ENCODE measurements around the gene LCN15. TPM values are rescaled to one million over a fixed set of nuclear protein-coding genes. Genes with fewer than 3 reads are reported as not detected.

Gene LCN15
- total RNA-seq, 2 experiments from 2014 or later = not detected

- no peaks in the 10 kb centered on the region for H3K36me3 Mint-ChIP-seq (ENCODE audit: low read depth)
- H3K27me3 Mint-ChIP-seq = peaks cover 6% of the 10 kb centered on the region
- POLR2A ChIA-PET = no interaction called here
- H3K4me3 Mint-ChIP-seq = no peak overlapping the region
- peaks cover 5% of the 10 kb centered on the region for H3K4me1 Mint-ChIP-seq
- CTCF ChIA-PET = interaction anchor here (1.8 kb wide), 1 partner anchor 17 kb away, joined by 4 read pairs; no protein-coding TSS in a partner anchor
- no peaks in the 10 kb centered on the region for H3K9me3 Mint-ChIP-seq
- no peak for DNase-seq
- no peak overlapping the region for H3K27ac Mint-ChIP-seq
These were observed 18.2 kb downstream of the LCN15 start for GRCh38 chr9:136746155-136746490.

DNA sequence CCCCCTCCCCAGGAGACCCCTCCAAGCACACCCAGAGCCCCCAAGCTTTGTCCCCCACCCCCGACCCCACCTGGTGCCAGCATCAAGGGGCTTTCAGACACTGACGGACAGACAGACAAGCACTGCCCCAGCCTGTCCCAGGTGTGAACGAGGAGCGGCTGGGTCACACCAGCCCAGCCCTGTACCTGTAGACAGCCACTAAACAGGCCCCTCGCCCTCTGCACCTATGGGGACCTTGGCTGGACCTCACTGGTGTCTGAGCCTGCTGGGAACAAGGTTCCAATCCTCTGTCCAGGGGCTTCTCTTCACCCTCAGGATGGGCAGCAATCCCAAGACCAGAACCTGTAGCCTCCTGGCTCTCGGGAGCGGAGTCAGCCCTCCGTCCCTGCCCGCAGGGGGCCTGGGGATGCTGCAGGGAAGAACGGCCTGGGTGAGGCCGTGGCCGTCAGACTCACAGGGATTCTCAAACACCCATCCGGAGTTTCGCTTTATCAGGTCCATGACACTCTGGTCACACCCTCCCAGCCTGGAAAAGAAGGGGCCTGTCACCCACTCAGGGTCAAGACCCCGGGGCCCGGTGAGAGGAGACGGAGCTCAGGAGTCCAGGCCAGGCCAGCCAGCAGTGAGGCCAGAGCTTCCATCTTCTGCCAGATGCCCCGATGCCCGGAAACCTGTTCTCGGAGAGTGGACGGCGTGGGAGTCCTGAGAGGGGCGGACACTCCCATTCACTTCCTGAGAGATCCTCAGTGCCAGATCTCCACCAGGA, 18.7 kb downstream of the LCN15 start:
- Mint-ChIP-seq H3K9me3 (no peaks in the 10 kb centered on the region), H3K27ac (no peak overlapping the region), H3K4me3 (no peak overlapping the region), H3K4me1 (peaks cover 3% of the 10 kb centered on the region), H3K27me3 (peaks cover 4% of the 10 kb centered on the region), H3K36me3 (ENCODE audit: low read depth) (no peaks in the 10 kb centered on the region)
- CTCF ChIA-PET = interaction anchor here (1.8 to 2.3 kb wide), 2 partner anchors 16 to 17 kb away, joined by 4 to 10 read pairs; no protein-coding TSS in a partner anchor
- DNase-seq = no peak
- POLR2A ChIA-PET = no interaction called here

DNA sequence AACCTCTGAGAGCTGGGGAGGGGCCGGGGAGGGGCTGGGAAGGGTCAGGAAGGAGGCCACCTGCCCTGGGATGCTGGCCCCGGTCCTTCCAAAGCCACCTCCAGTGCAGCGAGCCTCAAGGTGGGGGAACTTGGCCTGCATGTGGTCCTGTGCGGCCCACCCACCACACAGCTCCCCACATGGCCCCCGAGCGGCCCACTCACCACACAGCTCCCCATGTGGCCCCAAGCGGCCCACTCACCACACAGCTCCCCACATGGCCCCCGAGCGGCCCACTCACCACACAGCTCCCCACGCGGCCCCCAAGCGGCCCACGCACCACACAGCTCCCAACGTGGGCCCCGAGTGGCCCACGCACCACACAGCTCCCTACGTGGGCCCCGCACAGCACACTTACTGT, 19.5 kb downstream of the LCN15 start:
- no peaks in the 10 kb centered on the region for H3K36me3 Mint-ChIP-seq (ENCODE audit: low read depth)
- H3K27me3 Mint-ChIP-seq = peaks cover 4% of the 10 kb centered on the region
- no peak for DNase-seq
- H3K9me3 Mint-ChIP-seq = no peaks in the 10 kb centered on the region
- H3K27ac Mint-ChIP-seq = no peak overlapping the region
- H3K4me1 Mint-ChIP-seq = no peaks in the 10 kb centered on the region
- no peak overlapping the region for H3K4me3 Mint-ChIP-seq
- CTCF ChIA-PET = interaction anchor here (0.6 to 2.3 kb wide), 2 partner anchors 15 to 32 kb away, joined by 5 to 10 read pairs; no protein-coding TSS in a partner anchor
- POLR2A ChIA-PET = no interaction called here

- ChIA-PET CTCF (interaction anchor here (0.9 to 2.3 kb wide), 3 partner anchors 14 to 76 kb away, joined by 3 to 10 read pairs (median 4); partner anchors contain the start of gene LCN8), POLR2A (no interaction called here)
- Mint-ChIP-seq H3K27ac (no peak overlapping the region), H3K9me3 (no peaks in the 10 kb centered on the region), H3K4me1 (no peaks in the 10 kb centered on the region), H3K4me3 (no peak overlapping the region), H3K27me3 (peaks cover 4% of the 10 kb centered on the region), H3K36me3 (ENCODE audit: low read depth) (no peaks in the 10 kb centered on the region)
- DNase-seq = no peak
These were observed 20.6 kb downstream of the LCN15 start for GRCh38 chr9:136743639-136744211.

GRCh38 chr9:136742591-136743391, 21.5 kb downstream of the LCN15 start, which contains the start of gene LCN10:
TSS of gene LCN10 (minus strand) at chr9:136742940. CDS start at chr9:136742903, 37 bp downstream.
- no peaks in the 10 kb centered on the region for H3K9me3 Mint-ChIP-seq
- H3K4me3 Mint-ChIP-seq = no peak within 1 kb of the TSS
- no peak for DNase-seq
- no peak within 1 kb of the TSS for H3K27ac Mint-ChIP-seq
- H3K27me3 Mint-ChIP-seq = peaks cover 4% of the 10 kb centered on the region
- CTCF ChIA-PET = interaction anchor here (0.9 to 1.9 kb wide), 3 partner anchors 14 to 77 kb away, joined by 3 to 11 read pairs (median 4); partner anchors contain the start of gene LCN8
- H3K36me3 Mint-ChIP-seq (ENCODE audit: low read depth) = no peaks in the 10 kb centered on the region
- no peaks in the 10 kb centered on the region for H3K4me1 Mint-ChIP-seq
- POLR2A ChIA-PET = no interaction called here

DNA sequence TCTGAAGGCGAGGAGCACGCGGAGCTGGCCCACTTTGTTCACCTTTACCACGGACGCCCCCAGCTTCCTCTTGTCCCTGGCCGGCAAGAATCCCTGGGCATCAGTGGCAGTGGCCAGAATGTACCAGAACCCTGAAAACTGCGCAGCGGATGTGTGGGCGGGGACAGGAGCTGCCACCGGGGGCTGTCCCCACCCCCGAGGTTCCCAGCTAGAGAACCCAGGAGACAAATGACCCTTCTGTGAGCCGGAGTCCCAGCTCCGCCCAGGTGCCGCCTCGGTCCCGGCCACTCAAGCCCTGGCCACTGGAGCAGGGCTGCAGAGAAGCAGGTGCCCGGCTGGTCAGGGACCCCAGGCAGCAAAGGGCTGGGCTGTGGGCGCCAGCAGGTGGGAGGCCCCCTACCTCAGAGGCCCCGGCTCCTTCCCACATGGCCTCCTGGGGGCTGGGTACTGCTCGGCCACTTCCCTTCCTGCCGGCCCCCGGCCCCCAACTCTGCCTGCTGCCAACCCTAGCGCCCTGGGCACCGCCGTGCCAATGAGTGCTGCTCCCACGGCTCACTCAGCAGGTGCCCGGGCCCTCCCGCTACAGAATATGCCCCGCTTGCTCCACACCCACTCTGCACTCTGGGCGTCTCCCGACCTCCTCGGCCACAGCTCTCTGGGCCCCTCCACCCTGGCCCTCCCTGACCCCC, 22.3 kb downstream of the LCN15 start:
- no peak overlapping the region for H3K4me3 Mint-ChIP-seq
- H3K27ac Mint-ChIP-seq = no peak overlapping the region
- no peak for DNase-seq
- no peaks in the 10 kb centered on the region for H3K9me3 Mint-ChIP-seq
- ChIA-PET POLR2A (no interaction called here), CTCF (interaction anchor here (1.8 to 1.9 kb wide), 2 partner anchors 13 to 21 kb away, joined by 4 to 11 read pairs; no protein-coding TSS in a partner anchor)
- H3K4me1 Mint-ChIP-seq = no peaks in the 10 kb centered on the region
- H3K36me3 Mint-ChIP-seq (ENCODE audit: low read depth) = no peaks in the 10 kb centered on the region
- H3K27me3 Mint-ChIP-seq = peaks cover 4% of the 10 kb centered on the region

DNA sequence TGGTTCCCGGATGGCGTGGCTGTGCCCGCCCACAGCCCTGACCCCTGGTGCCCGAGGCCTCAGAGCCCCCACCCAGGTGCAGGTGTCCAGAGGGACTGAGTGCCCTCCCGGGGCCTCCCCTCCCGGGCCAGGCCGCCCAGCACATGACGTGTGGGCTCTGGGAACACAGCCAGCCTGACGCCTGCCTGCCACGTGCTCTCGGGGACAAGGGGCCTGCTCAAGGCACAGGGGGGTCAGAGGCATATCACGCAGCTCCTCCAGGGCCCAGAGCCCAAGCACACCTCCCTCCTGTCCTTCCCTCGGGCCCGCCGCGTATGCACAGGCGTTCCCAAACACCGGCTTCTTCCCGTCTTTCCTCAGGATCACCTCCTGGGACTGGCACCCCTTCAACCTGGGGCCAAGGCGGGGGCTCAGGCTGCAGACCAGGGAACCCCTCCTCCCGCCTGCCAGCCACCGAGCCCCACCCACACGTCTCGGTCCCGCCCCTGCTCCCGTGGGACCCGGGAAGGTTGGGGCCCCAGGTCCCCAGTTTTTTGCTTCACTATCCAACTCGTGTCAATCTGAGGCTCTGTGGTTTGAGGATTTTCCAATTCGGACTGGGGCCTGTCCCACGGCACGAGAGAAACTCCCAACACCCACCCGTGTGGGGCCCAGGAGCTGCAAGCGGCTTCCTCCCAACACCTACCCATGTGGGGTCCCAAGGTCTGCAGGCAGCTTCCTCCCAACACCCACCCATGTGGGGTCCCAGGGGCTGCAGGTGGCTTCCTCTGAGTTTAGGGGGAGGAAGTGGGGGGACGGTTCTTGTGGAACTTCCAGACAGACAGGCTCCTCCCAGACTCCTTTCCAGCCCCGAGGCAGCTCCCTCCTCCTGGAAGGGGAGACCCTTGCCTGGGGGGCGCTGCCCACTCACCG, 23.1 kb downstream of the LCN15 start:
- no peak overlapping the region for H3K27ac Mint-ChIP-seq
- H3K27me3 Mint-ChIP-seq = peaks cover 4% of the 10 kb centered on the region
- no peaks in the 10 kb centered on the region for H3K9me3 Mint-ChIP-seq
- POLR2A ChIA-PET = no interaction called here
- no peaks in the 10 kb centered on the region for H3K36me3 Mint-ChIP-seq (ENCODE audit: low read depth)
- no peak for DNase-seq
- no peak overlapping the region for H3K4me3 Mint-ChIP-seq
- CTCF ChIA-PET = interaction anchor here (1.8 to 1.9 kb wide), 2 partner anchors 12 to 20 kb away, joined by 4 to 11 read pairs; no protein-coding TSS in a partner anchor
- H3K4me1 Mint-ChIP-seq = no peaks in the 10 kb centered on the region

GRCh38 chr9:136740491-136740890, 23.8 kb downstream of the LCN15 start:
- no peaks in the 10 kb centered on the region for H3K4me1 Mint-ChIP-seq
- H3K9me3 Mint-ChIP-seq = no peaks in the 10 kb centered on the region
- H3K27me3 Mint-ChIP-seq = peaks cover 4% of the 10 kb centered on the region
- H3K27ac Mint-ChIP-seq = no peak overlapping the region
- no peak overlapping the region for H3K4me3 Mint-ChIP-seq
- CTCF ChIA-PET = interaction anchor here (1.8 kb wide), 1 partner anchor 19 kb away, joined by 4 read pairs; no protein-coding TSS in a partner anchor
- POLR2A ChIA-PET = no interaction called here
- H3K36me3 Mint-ChIP-seq (ENCODE audit: low read depth) = no peaks in the 10 kb centered on the region
- DNase-seq = no peak

- Mint-ChIP-seq H3K27ac (no peak overlapping the region), H3K9me3 (no peaks in the 10 kb centered on the region), H3K4me1 (no peaks in the 10 kb centered on the region), H3K36me3 (ENCODE audit: low read depth) (no peaks in the 10 kb centered on the region), H3K4me3 (no peak overlapping the region), H3K27me3 (peaks cover 4% of the 10 kb centered on the region)
- POLR2A ChIA-PET = no interaction called here
- no peak for DNase-seq
- CTCF ChIA-PET = interaction anchor here (0.8 kb wide), 1 partner anchor 10 kb away, joined by 3 read pairs; no protein-coding TSS in a partner anchor
These were observed 24.2 kb downstream of the LCN15 start for GRCh38 chr9:136740069-136740468.

DNA sequence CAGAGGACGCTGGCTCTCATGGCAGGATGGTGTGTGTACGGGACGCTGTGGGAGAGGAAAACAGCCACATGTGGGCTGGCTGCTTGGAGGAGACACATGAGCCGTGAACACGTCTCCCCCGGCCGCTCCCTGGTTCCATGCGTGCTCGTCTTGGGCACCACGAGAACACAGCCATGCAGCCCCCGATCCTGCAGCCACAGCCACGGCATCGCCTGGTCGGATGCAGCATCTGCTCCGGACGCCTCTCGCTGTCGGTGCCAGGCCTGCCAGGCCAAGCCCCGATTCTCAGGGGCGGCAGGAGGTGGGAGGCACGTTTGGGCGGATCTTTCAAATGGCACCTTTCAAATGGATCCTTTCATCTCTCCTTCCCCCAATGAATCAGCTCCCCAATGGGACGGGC, 24.8 kb downstream of the LCN15 start:
- CTCF ChIA-PET = interaction anchor here (0.8 kb wide), 1 partner anchor 9 kb away, joined by 3 read pairs; no protein-coding TSS in a partner anchor
- Mint-ChIP-seq H3K9me3 (no peaks in the 10 kb centered on the region), H3K4me1 (no peaks in the 10 kb centered on the region), H3K4me3 (no peak overlapping the region), H3K27ac (no peak overlapping the region), H3K36me3 (ENCODE audit: low read depth) (no peaks in the 10 kb centered on the region), H3K27me3 (peaks cover 4% of the 10 kb centered on the region)
- POLR2A ChIA-PET = no interaction called here
- no peak for DNase-seq

DNA sequence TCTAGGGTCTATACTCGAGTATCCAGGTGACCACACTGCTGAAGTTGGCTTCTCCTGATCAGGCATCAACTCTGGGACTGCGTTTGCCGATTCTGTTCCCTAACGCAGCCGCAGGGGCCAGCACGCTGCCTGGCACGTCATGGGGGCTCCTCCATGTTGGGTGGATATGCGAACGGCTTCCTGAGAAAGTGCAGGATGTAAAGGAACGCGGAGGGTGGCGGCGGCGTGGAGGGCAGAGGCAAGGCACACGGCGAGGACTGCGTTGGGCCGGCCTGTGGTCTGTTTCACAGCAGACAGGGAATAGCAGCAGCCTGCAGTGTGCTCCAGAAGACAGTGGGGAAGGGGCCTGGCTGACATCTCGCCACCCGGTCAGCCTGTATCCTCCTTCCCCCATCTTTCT, 25.4 kb downstream of the LCN15 start:
- no peak for DNase-seq
- Mint-ChIP-seq H3K27me3 (peaks cover 4% of the 10 kb centered on the region), H3K4me1 (no peaks in the 10 kb centered on the region), H3K36me3 (ENCODE audit: low read depth) (no peaks in the 10 kb centered on the region), H3K4me3 (no peak overlapping the region), H3K27ac (no peak overlapping the region), H3K9me3 (no peaks in the 10 kb centered on the region)
- ChIA-PET POLR2A (no interaction called here), CTCF (no interaction called here)

Data from activated CD4-positive, alpha-beta T cell treated with anti-CD3 and anti-CD28 coated beads, Interleukin-2, amount 10 ng/mL, durations not matched to agents 7 days and 5 days (primary cell).